Measurements from ENCODE around the gene NIFK. TPM values are rescaled to one million over a fixed set of nuclear protein-coding genes. Genes with fewer than 3 reads are reported as not detected.

NIFK gene
- total and polyA plus RNA-seq, 2 experiments from 2014 or later = 56.2 to 107 TPM

DNA sequence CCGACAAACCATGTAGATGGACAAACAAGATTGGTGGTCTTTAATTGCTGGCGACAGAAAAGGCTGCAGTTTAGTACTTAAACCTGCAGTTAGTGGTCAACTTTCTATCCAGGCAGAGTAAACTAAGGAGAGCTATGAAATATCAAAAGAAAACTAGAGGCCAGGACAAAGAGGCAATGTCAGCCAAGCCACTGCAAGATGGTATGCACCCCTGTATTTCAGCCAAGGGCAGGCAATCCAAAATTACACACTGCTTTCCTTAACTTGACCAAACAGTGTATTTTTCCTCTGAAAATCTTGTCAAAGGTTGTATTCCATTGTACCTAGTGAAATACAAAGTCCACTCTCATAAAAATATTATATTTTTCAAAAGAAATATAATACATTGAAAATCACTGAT lies 9.3 kb downstream of the NIFK start:
- Histone ChIP-seq H3K36me3 (ENCODE audit: low read depth) (peaks cover 48% of the 10 kb centered on the region), H3K9me2 (ENCODE audit: insufficient read depth) (no peaks in the 10 kb centered on the region), H2AFZ (no peak overlapping the region), H3K9me3 (ENCODE audit: low read depth) (no peaks in the 10 kb centered on the region), H3K4me3 (no peak overlapping the region), H4K20me1 (ENCODE audit: insufficient read depth) (no peaks in the 10 kb centered on the region), H3K27ac (no peak overlapping the region), H3K4me2 (ENCODE audit: unreplicated experiment) (no peak overlapping the region), H3K79me2 (ENCODE audit: insufficient read depth) (peaks cover 29% of the 10 kb centered on the region), H3F3A (ENCODE audit: insufficient read depth) (peaks cover 55% of the 10 kb centered on the region), H3K27me3 (replicated peaks; ENCODE audit: insufficient read depth) (no peaks in the 10 kb centered on the region), H3K4me1 (ENCODE audit: insufficient read depth) (peaks cover 17% of the 10 kb centered on the region), H3K9ac (no peak overlapping the region)
- in situ Hi-C loops (cut with MboI) = no loop called here
- WGBS, 2 experiments (ENCODE audit: low coverage in 1 of 2, low lambda C conversion rate in 2 of 2, missing lambda C conversion rate in 2 of 2) = 96 to 100% methylated on average over 2 of the region's 2 CpGs
- no peak for TF ChIP-seq EZH2 (IDR thresholded peaks at IDR 0.05; ENCODE audit: insufficient read depth, poor library complexity, severe bottlenecking)
- TF ChIP-seq EZH2phosphoT487 (IDR thresholded peaks at IDR 0.05; ENCODE audit: insufficient read depth, low read depth) = no peak
- DNase-seq = no peak

DNA sequence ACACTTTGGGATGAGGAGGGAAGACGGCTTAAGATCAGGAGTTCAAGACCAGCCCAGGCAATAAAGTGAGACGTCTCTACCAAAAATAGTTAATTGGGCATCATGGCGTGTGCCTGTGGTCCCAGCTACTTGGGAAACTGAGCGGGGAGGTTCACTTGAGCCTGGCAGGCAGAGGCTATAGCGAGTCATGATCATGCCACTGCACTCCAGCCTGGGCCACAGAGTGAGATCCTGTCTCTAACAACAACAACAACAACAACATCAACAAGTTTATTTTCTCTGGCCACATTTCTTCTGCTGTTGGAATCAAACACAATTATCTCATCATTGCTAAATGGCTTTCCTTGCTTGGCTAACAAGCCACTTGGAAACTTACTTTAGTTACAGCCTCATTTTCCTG lies 13.4 kb downstream of the NIFK start:
- peak; percentile 27 for DNase-seq
- H3K9me2 ChIP-seq (ENCODE audit: insufficient read depth) = no peaks in the 10 kb centered on the region
- no peaks in the 10 kb centered on the region for H3K27me3 ChIP-seq (replicated peaks; ENCODE audit: insufficient read depth)
- H3F3A ChIP-seq (ENCODE audit: insufficient read depth) = peaks cover 55% of the 10 kb centered on the region
- no peaks in the 10 kb centered on the region for H3K79me2 ChIP-seq (ENCODE audit: insufficient read depth)
- no peaks in the 10 kb centered on the region for H3K9me3 ChIP-seq (ENCODE audit: low read depth)
- H3K4me2 ChIP-seq (ENCODE audit: unreplicated experiment) = peak overlapping the region; percentile 85
- no peaks in the 10 kb centered on the region for H4K20me1 ChIP-seq (ENCODE audit: insufficient read depth)
- H3K27ac ChIP-seq = peak overlapping the region; percentile 93
- peak overlapping the region; percentile 42 for H3K4me3 ChIP-seq
- peaks cover 27% of the 10 kb centered on the region for H3K4me1 ChIP-seq (ENCODE audit: insufficient read depth)
- H3K36me3 ChIP-seq (ENCODE audit: low read depth) = peaks cover 18% of the 10 kb centered on the region
- H2AFZ ChIP-seq = peak overlapping the region; percentile 50
- no peak for TF ChIP-seq EZH2phosphoT487 (IDR thresholded peaks at IDR 0.05; ENCODE audit: insufficient read depth, low read depth)
- no peak for TF ChIP-seq EZH2 (IDR thresholded peaks at IDR 0.05; ENCODE audit: insufficient read depth, poor library complexity, severe bottlenecking)
- 5 to 10% methylated on average over 5 of the region's 5 CpGs for WGBS, 2 experiments (ENCODE audit: low coverage in 1 of 2, low lambda C conversion rate in 2 of 2, missing lambda C conversion rate in 2 of 2)
- in situ Hi-C loops (cut with MboI) = loop anchor here (25.0 kb wide), 3 partner anchors 186 to 636 kb away; partner anchors contain the start of gene RNU4ATAC
- peak overlapping the region; percentile 69 for H3K9ac ChIP-seq

DNA sequence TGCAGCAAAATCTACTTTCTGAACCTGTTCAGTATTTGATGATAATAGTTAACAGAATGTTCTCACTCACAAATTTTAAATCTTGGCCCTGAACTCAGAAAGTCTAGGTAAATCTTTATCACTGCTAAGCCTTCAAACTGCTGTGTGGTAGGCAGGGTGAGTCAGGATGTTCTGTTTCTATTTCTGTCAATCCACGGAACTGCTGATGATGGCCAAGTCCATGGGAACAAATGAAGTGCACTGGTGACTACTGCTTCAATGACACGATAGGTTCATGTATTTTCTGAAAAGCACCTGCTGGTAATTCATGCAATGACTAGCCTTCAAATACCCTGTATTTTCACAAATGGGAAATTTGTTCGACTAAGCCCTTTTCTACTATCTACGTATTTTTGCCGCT lies 14.2 kb downstream of the NIFK start:
- DNase-seq = peak; percentile 90
- TF ChIP-seq EZH2phosphoT487 (IDR thresholded peaks at IDR 0.05; ENCODE audit: insufficient read depth, low read depth) (no peak), EZH2 (IDR thresholded peaks at IDR 0.05; ENCODE audit: insufficient read depth, poor library complexity, severe bottlenecking) (no peak)
- no peaks in the 10 kb centered on the region for H3K79me2 ChIP-seq (ENCODE audit: insufficient read depth)
- peak overlapping the region; percentile 42 for H3K4me3 ChIP-seq
- no peaks in the 10 kb centered on the region for H4K20me1 ChIP-seq (ENCODE audit: insufficient read depth)
- no peaks in the 10 kb centered on the region for H3K9me3 ChIP-seq (ENCODE audit: low read depth)
- H3K27ac ChIP-seq = peak overlapping the region; percentile 93
- H3K36me3 ChIP-seq (ENCODE audit: low read depth) = peaks cover 10% of the 10 kb centered on the region; the same call in 1 of the 2 replicates
- peak overlapping the region; percentile 50; the same call in 1 of the 2 replicates for H2AFZ ChIP-seq
- peak overlapping the region; percentile 85 for H3K4me2 ChIP-seq (ENCODE audit: unreplicated experiment)
- 20 to 21% methylated on average over 5 of the region's 5 CpGs for WGBS, 2 experiments (ENCODE audit: low coverage in 1 of 2, low lambda C conversion rate in 2 of 2, missing lambda C conversion rate in 2 of 2)
- H3K27me3 ChIP-seq (replicated peaks; ENCODE audit: insufficient read depth) = no peaks in the 10 kb centered on the region
- H3F3A ChIP-seq (ENCODE audit: insufficient read depth) = peaks cover 47% of the 10 kb centered on the region
- peaks cover 27% of the 10 kb centered on the region for H3K4me1 ChIP-seq (ENCODE audit: insufficient read depth)
- peak overlapping the region; percentile 69 for H3K9ac ChIP-seq
- in situ Hi-C loops (cut with MboI) = loop anchor here (25.0 kb wide), 3 partner anchors 185 to 635 kb away; partner anchors contain the start of gene RNU4ATAC
- no peaks in the 10 kb centered on the region for H3K9me2 ChIP-seq (ENCODE audit: insufficient read depth)

DNA sequence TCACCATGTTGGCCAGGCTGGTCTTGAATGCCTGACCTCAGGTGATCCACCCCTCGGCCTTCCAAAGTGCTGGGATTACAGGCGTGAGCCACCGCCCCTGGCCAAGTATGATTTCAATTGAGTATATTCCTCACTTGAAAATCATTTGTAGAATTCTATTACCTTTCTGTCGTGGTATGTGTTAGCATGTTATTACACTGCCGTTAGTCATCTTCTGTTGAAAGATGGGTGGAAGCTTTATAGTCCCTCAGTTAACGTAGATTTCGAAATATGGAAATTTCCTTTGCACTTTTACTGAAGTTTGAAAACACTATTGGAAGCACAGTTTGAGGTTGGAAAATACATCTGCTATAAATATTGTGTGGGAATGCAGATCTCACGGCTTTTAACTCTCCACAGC lies 14.7 kb downstream of the NIFK start:
- in situ Hi-C loops (cut with MboI) = loop anchor here (25.0 kb wide), 3 partner anchors 185 to 635 kb away; partner anchors contain the start of gene RNU4ATAC
- Histone ChIP-seq H3K4me3 (peak overlapping the region; percentile 42; the same call in 1 of the 2 replicates), H3K27ac (peak overlapping the region; percentile 93), H4K20me1 (ENCODE audit: insufficient read depth) (no peaks in the 10 kb centered on the region), H3K9me3 (ENCODE audit: low read depth) (no peaks in the 10 kb centered on the region), H3K9ac (peak overlapping the region; percentile 69), H3K4me1 (ENCODE audit: insufficient read depth) (peaks cover 27% of the 10 kb centered on the region), H3F3A (ENCODE audit: insufficient read depth) (peaks cover 47% of the 10 kb centered on the region), H2AFZ (0 out of 2 replicates have a peak overlapping the region, but pooled peaks have one; percentile 10), H3K9me2 (ENCODE audit: insufficient read depth) (no peaks in the 10 kb centered on the region), H3K79me2 (ENCODE audit: insufficient read depth) (no peaks in the 10 kb centered on the region), H3K36me3 (ENCODE audit: low read depth) (peaks cover 5% of the 10 kb centered on the region; the same call in 1 of the 2 replicates), H3K27me3 (replicated peaks; ENCODE audit: insufficient read depth) (no peaks in the 10 kb centered on the region), H3K4me2 (ENCODE audit: unreplicated experiment) (peak overlapping the region; percentile 85)
- DNase-seq = peak; percentile 95
- TF ChIP-seq EZH2 (IDR thresholded peaks at IDR 0.05; ENCODE audit: insufficient read depth, poor library complexity, severe bottlenecking) (no peak), EZH2phosphoT487 (IDR thresholded peaks at IDR 0.05; ENCODE audit: insufficient read depth, low read depth) (0 out of 2 replicates have a peak, but pooled peaks have one; percentile 45)
- WGBS, 2 experiments (ENCODE audit: low coverage in 1 of 2, low lambda C conversion rate in 2 of 2, missing lambda C conversion rate in 2 of 2) = 0 to 1% methylated on average over 8 of the region's 8 CpGs

All from GM23248 (cell line).